ENCODE results near the gene ZSCAN31.
"Not testable (repeated sequence)": the region's sequence is repeated elsewhere in the genome, so short reads cannot be mapped to it uniquely, and the experiment has no call there.

The ZSCAN31 gene

DNA sequence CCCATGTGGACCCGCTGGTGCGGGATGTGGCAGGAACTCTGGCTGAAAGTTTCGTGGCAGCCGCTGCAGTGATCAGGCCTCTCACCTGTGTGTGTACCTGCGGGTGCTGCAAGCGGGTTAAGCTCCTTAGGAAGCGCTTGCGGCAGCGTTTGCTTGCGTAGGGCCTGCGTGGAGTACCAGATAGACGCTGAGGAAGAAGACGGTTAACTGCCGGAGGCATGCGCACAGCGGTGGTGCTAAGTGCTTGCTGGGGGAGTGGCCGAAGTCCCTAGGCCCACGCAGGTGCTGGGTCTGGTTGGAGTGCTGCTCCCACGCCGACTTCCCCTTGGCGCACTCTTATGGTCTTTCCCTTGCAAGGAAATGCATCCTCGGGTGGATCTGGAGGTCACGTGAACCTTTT is 23.0 kb downstream of the ZSCAN31 start:
- DNase-seq: no peak

DNA sequence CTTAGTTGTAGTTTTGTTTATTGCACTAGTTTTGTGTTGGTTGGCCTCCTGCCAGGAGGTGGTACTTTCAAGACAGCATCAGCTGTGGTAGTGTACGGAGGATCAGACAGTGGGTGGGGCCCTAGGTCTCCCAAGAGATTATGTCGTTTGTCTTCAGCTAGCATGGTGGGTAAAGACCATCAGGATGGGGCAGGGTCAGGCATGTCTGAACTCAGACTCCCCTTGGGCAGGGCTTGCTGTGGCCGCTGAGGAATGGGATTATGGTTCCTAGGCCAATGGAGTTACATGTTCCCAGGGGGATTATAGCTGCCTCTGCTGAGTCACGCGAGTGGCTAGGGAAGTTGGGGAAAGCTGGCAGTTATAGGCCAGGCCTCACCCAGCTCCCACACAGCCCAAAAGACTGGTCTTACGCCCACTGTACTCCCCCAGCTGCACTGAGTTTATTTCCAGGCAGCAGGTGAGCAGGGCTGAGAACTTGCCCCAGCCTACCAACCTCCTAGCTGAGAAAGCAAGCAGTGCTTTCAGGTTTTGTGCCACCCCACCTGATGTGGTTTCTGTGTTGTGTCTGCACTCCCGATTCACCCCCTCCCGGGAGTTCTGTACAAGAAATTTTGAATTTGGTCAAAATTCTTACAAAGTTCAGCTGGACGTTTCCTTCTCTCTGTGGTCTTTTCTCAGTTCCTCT is 24.7 kb downstream of the ZSCAN31 start:
- no peak for DNase-seq

DNA sequence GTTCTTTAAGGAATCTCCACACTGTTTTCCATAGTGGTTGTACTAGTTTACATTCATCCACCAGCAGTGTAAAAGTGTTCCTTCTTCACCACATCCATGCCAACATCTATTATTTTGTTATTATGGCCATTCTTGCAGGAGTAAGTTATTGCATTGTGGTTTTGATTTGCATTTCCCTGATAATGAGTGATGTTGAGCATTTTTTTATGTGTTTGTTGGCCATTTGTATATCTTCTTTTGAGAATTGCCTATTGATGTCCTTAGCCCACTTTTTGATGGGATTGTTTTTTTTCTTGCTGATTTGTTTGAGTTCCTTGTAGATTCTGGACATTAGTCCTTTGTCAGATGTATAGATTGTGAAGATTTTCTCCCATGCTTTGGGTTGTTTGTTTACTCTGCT is 29.6 kb downstream of the ZSCAN31 start:
- not testable (repeated sequence) for DNase-seq

DNA sequence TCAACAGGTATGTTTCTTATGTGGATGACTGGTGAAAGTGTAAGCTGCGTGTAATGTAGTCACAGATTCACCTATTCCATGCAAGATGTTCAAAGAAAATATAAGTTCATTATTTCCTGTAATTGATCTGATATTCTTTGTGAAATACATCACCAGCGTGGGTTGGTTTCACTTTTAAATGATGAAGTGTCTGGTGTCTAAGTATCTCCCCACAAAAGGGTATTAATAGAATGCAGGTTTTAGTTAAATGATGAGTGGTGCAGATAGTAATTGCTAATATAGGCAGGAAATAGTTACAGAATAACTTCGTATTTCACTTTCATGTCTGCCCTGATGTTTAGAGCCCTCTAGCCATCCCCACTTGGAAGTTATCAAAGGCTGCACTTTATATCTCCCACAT is 32.4 kb downstream of the ZSCAN31 start:
- no peak for DNase-seq

DNA sequence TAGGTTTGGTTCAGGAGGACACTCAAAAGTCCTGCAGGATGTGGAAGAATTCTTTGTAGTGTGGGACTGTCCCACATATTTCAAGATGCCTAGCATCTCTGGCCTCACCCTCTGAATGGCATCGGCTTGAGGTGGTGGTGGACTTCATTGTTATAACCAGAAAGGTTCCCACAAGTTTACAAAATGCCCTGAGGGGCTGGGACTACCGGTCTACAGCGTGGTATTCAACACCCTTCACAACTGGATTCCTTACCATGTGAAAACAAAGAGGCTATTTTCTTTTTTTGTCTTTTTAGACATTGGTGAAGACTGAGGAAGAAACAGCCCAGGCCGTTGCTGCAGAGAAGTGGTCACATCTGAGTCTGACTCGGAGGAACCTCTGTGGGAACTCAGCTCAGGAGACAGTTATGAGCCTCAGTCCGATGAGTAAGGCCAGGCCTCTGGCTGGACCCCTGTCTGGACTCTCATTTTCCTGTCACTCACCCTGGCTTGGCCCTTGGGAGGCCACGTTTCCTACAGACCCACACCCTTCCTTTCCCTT is 39.4 kb downstream of the ZSCAN31 start:
- no peak for DNase-seq

DNA sequence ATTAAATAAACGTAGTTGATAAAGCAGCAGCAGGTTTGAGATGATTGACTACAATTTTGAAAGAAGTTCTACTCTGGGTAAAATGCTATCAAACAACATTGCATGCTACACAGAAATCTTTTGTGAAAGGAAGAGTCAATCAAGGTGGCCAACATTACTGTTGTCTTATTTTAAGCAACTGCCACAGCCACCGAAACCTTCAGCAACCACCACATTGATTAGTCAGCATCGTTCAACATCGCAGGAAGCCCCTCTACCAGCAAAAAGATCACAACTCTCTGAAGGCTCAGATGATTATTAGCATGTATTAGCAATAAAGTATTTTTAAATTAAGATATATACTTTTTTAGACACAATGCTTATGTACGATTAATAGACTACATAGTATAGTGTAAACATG is 40.6 kb downstream of the ZSCAN31 start:
- DNase-seq: no peak

DNA sequence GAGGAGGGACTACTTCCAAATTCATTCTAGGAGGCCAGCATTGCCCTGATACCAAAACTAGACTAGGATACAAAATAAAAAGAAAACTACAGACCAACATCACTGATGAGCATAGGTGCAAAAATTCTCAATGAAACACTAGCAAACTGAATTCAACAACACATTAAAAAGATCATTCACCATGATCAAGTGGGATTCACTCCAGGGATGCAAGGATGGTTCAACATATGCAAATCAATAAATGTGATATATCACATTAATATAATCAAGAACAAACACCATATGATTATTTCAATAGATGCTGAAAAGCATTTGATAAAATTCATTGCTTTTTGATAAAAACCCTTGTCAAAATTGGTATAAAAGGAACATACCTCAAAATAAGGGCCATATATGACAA is 44.4 kb downstream of the ZSCAN31 start:
- DNase-seq: no peak

DNA sequence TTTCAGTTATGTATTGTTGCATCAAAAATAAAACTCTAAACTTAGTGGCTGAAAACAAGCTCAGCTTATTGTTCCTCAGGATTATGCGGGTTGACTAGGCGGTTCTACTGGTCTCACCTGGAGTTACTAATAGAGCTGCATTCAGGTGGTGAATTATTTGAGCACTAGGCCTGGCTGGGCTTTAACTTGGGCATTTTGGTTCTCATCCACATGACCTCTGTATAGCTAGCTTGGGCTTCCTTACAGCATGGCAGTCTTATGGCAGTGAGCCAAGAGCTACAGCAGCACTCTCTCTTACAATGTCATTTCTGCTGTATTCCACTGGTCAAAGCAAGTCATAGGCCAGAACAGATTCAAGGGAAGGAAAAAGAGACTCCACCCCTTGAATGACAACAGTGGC is 53.0 kb downstream of the ZSCAN31 start:
- DNase-seq: no peak

DNA sequence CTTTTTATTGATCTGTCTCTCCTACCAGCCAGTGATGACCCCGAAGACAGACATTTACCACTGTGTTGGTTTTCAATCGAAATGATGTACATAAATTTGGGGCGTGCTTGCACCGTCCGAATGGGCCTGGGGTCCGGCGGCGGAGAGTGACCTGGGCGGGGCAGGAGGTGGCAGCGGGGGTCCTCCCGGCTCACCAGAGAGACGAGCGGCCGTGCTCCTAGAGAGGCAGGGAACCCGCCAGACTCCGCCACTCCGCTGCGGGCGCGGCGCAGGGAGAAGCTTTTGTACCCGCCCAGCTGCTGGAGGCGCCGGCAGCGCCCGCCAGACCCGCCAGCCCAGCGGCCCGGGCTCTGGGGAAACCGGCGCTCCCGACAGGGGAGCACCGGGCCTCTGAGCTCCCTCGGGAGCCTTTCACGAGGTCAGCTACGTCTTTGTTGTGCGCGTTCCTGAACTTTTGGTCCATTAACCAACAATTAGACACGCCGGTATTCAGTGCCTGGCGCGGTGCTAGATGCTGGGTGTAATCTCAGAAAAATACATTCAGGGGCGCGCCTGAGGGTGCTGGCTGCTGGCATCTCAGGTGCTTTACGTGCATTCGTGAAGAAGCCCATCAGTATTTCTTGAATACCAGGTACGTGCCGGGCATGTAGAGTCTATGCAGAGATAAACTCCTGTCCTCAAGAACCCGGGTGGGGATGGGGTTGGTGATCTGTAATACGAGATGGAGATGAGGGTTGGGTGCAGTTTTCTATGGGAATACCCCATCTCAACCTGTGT is 54.5 kb downstream of the ZSCAN31 start, which contains the start of gene PGBD1:
TSS of gene PGBD1 (plus strand) at position 285 of the 777 bp plus-strand sequence. CDS start 2,242 bp downstream, outside the sequence.
- DNase-seq: peak; percentile 49

DNA sequence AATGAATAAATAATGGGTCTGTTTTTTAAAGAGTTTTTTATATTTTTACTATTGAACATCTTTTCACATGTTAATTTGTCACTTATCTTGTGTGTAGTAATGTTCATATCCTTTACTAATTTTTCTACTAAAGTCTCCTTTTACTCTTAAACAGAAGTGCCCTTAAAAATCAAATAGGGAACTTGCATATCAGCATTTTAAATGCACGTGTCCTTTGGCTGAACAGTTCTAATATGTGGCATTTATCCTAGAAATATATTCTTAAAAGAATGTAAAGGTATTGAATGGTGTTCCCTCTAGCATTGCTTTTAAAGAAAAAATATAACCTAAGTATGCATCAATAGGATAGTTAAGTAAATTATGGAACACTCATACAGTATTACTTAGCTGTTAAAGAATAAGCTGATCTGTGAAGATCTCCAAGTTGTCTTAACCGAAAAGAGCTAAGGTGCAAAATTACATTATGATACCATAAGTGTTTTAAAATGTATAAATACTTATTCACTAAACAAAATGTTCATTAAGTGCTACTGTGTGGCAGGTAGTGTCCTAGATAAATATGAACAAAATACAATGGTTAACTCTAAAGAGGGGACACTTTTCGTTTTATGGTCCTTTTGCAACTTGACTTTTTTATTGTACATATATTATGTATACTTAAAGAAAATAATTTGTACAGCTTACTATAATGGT is 55.2 kb downstream of the ZSCAN31 start:
- DNase-seq: no peak

DNA sequence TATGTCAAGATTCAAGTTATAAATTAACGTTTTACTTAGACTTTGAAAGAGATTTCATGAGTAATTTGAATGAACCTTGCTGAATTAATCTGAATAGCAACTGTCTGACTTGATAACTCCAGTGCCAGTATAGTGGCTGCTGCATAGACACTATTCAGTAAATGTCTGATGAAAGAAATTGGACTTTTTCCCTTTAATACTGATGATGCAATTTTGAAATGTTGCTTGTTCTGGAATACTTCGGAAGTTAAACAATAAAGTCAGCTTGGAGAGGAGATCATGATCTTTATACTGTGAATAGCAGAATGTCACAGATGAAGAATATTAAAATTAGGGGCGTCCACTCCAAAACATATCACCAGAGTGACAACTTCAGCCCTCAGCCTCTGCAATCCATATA is 58.2 kb downstream of the ZSCAN31 start:
- no peak for DNase-seq

DNA sequence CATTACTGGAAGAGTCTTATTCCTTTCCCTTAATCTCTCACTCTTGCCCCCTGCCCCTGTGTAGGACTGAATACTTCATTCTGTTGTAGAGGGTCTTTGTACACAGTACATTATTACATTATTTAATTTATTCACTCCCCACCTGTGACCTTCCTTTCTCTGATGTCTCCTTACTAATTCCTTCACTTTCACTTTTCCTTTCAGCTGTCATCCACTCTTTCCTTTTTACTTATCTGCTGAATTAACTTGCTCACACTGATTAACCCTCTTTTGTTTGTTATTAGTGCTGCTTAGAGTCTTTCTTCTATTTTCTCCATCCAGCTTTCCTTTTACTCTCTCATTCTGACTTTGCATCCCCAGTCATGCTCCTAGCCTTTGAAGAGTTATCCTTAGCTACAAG is 61.1 kb downstream of the ZSCAN31 start:
- DNase-seq: no peak
